H9 (cell line): ENCODE results near the gene MICAL2. TPM values are rescaled to one million over a fixed set of nuclear protein-coding genes. Genes with fewer than 3 reads are reported as not detected.

Experiments used
- DNase-seq: peaks from one replicate; pipeline ENCODE4 v3.0.0-alpha.2; 2017
- H2AFZ ChIP-seq: one replicate; pipeline ENCODE4 v1.6.1; 2013; ENCODE audit warnings: mild to moderate bottlenecking, low read length, control low read depth, moderate library complexity
- H2AK5ac ChIP-seq: 2 replicates; pipeline ENCODE4 v1.6.1; 2013; ENCODE audit warnings: low read length, control low read depth, mixed read lengths; ENCODE audit not compliant: insufficient read length
- H2BK120ac ChIP-seq: one replicate; pipeline ENCODE4 v1.6.1; 2013; ENCODE audit warnings: low read depth, mild to moderate bottlenecking, low read length, control low read depth, inconsistent platforms; ENCODE audit not compliant: poor library complexity, severe bottlenecking
- H2BK12ac ChIP-seq: 2 replicates; pipeline ENCODE4 v1.6.1; 2013; ENCODE audit warnings: low read length, control low read depth, mixed read lengths, low read depth; ENCODE audit not compliant: insufficient read length
- H2BK15ac ChIP-seq: 2 replicates; pipeline ENCODE4 v1.6.1; 2013; ENCODE audit warnings: low read depth, low read length, control low read depth
- H2BK20ac ChIP-seq: one replicate; pipeline ENCODE4 v1.6.1; 2013; ENCODE audit warnings: low read depth, mild to moderate bottlenecking, low read length, control low read depth, inconsistent platforms; ENCODE audit not compliant: poor library complexity, severe bottlenecking
- H2BK5ac ChIP-seq: 2 replicates; pipeline ENCODE4 v1.6.1; 2013; ENCODE audit warnings: low read length, control low read depth, mixed read lengths; ENCODE audit not compliant: insufficient read length
- H3K14ac ChIP-seq: 2 replicates; pipeline ENCODE4 v1.6.1; 2013; ENCODE audit warnings: low read length, control low read depth; ENCODE audit not compliant: insufficient read depth
- H3K18ac ChIP-seq: 2 replicates; pipeline ENCODE4 v1.6.1; 2013; ENCODE audit warnings: low read depth, mild to moderate bottlenecking, mixed read lengths, low read length, control low read depth; ENCODE audit not compliant: insufficient read length
- H3K23ac ChIP-seq: 2 replicates; pipeline ENCODE4 v1.6.1; 2013; ENCODE audit warnings: low read length, control low read depth, mixed read lengths, low read depth; ENCODE audit not compliant: insufficient read length
- H3K23me2 ChIP-seq: 2 replicates; pipeline ENCODE4 v1.6.1; 2013; ENCODE audit warnings: low read depth, mild to moderate bottlenecking, mixed read lengths, low read length, control low read depth; ENCODE audit not compliant: insufficient read length, poor library complexity, severe bottlenecking
- H3K27ac ChIP-seq: 2 replicates; pipeline ENCODE4 v1.5.1; 2013; ENCODE audit warnings: low read length, control low read depth, mixed read lengths, low read depth; ENCODE audit not compliant: insufficient read length
- H3K27me3 ChIP-seq: 2 replicates; pipeline ENCODE4 v1.6.1; 2013; ENCODE audit warnings: low read length, control low read depth, inconsistent platforms; ENCODE audit not compliant: insufficient read depth
- H3K4ac ChIP-seq: 2 replicates; pipeline ENCODE4 v1.6.1; 2013; ENCODE audit warnings: low read depth, mild to moderate bottlenecking, control low read depth, inconsistent platforms, low read length, moderate library complexity
- H3K4me1 ChIP-seq: 2 replicates; pipeline ENCODE4 v1.6.1; 2013; ENCODE audit warnings: low read length, control low read depth, inconsistent platforms; ENCODE audit not compliant: insufficient read depth
- H3K4me2 ChIP-seq: 2 replicates; pipeline ENCODE4 v1.6.1; 2013; ENCODE audit warnings: low read length, control low read depth, mixed read lengths; ENCODE audit not compliant: insufficient read length, insufficient read depth
- H3K56ac ChIP-seq: 2 replicates; pipeline ENCODE4 v1.6.1; 2013; ENCODE audit warnings: low read depth, mild to moderate bottlenecking, mixed read lengths, low read length, control low read depth; ENCODE audit not compliant: insufficient read length
- H3K79me1 ChIP-seq: 2 replicates; pipeline ENCODE4 v1.6.1; 2013; ENCODE audit warnings: low read depth, mild to moderate bottlenecking, moderate library complexity, low read length, control low read depth, inconsistent platforms; ENCODE audit not compliant: insufficient read depth, poor library complexity, severe bottlenecking
- H3K79me2 ChIP-seq: 2 replicates; pipeline ENCODE4 v1.6.1; 2013; ENCODE audit warnings: low read length, control low read depth, inconsistent platforms; ENCODE audit not compliant: insufficient read depth
- H3K9ac ChIP-seq: 2 replicates; pipeline ENCODE4 v1.6.1; 2013; ENCODE audit warnings: low read length, control low read depth, mixed read lengths; ENCODE audit not compliant: insufficient read length; ENCODE audit errors: extremely low read depth
- H3K9me3 ChIP-seq: one replicate; pipeline ENCODE4 v1.6.1; 2013; ENCODE audit warnings: low read depth, low read length, inconsistent platforms; ENCODE audit not compliant: control insufficient read depth
- H3T11ph ChIP-seq: one replicate; pipeline ENCODE4 v1.6.1; 2013; ENCODE audit warnings: mild to moderate bottlenecking, low read length, control low read depth, inconsistent platforms
- H4K20me1 ChIP-seq: one replicate; pipeline ENCODE4 v1.6.1; 2013; ENCODE audit not compliant: control insufficient read depth, insufficient read length, insufficient read depth
- H4K5ac ChIP-seq: 2 replicates; pipeline ENCODE4 v1.6.1; 2013; ENCODE audit warnings: low read depth, mild to moderate bottlenecking, mixed read lengths, low read length, control low read depth; ENCODE audit not compliant: insufficient read length
- H4K8ac ChIP-seq: replicated peaks from 2 replicates; pipeline ENCODE4 v1.6.1; 2013; ENCODE audit warnings: low read length, control low read depth, mixed read lengths, low read depth; ENCODE audit not compliant: insufficient read length
- H4K91ac ChIP-seq: 2 replicates; pipeline ENCODE4 v1.6.1; 2013; ENCODE audit warnings: low read depth, mild to moderate bottlenecking, moderate library complexity, mixed read lengths, low read length, control low read depth; ENCODE audit not compliant: insufficient read length
- H3K27ac Mint-ChIP-seq, 3 experiments: 2 replicates in 2 of 3; 3 replicates in 1 of 3; pipeline ENCODE4 v1.8.0; 2020 to 2021; ENCODE audit warnings: mixed read lengths in 3 of 3, mild to moderate bottlenecking in 1 of 3, moderate library complexity in 1 of 3
- H3K27me3 Mint-ChIP-seq: 2 replicates; pipeline ENCODE4 v1.8.0; 2021; ENCODE audit warnings: low read depth, mild to moderate bottlenecking, moderate library complexity, mixed read lengths
- H3K36me3 Mint-ChIP-seq, 3 experiments: 2 replicates in 2 of 3; 3 replicates in 1 of 3; pipeline ENCODE4 v1.8.0; 2020 to 2021; ENCODE audit warnings: low read depth in 3 of 3, mixed read lengths in 3 of 3; ENCODE audit not compliant: insufficient read depth in 1 of 3
- H3K4me1 Mint-ChIP-seq, 2 experiments: 2 replicates each; pipeline ENCODE4 v1.8.0; 2020; ENCODE audit warnings: mixed read lengths in 2 of 2
- H3K4me3 Mint-ChIP-seq, 2 experiments: 2 replicates in 1 of 2; 3 replicates in 1 of 2; pipeline ENCODE4 v1.8.0; 2020 to 2021; ENCODE audit warnings: mild to moderate bottlenecking in 2 of 2, mixed read lengths in 2 of 2, moderate library complexity in 1 of 2
- H3K9me3 Mint-ChIP-seq, 2 experiments: 2 replicates in 1 of 2; 3 replicates in 1 of 2; pipeline ENCODE4 v1.8.0; 2020; ENCODE audit warnings: mild to moderate bottlenecking in 2 of 2, mixed read lengths in 2 of 2, moderate library complexity in 1 of 2
- CTCF ChIP-seq: fragments of 200-600 bp; sonication (generic); conservative IDR thresholded peaks from 3 replicates; pipeline ENCODE4 v1.8.0; 2021; ENCODE audit warnings: antibody characterized with exemption, mild to moderate bottlenecking
- WGBS: extraction: QIAGEN DNeasy Blood & Tissue Kit; methylation state at CpG from one replicate; pipeline ENCODE4 v1.1.7; 2013; ENCODE audit warnings: missing lambda C conversion rate, low lambda C conversion rate, mixed read lengths; ENCODE audit not compliant: insufficient read length; ENCODE audit errors: extremely low coverage; 5-methylcytosine and 5-hydroxymethylcytosine counted together
- total RNA-seq: library from RNA; stranded (reverse); gene quantifications from 2 replicates; pipeline ENCODE4 v1.2.1, GENCODE V29; 2021

The MICAL2 gene
- total RNA-seq, 1 experiment from 2014 or later, result 4.7 TPM

GRCh38 chr11:12092714-12093113, 17.7 kb upstream of the MICAL2 start:
- WGBS, result no CpG with 5 or more reads among the region's 6 CpGs
- peak; percentile 39 for DNase-seq
- no peaks in the 10 kb centered on the region for H3K36me3 Mint-ChIP-seq
- no peaks in the 10 kb centered on the region for H3K9me3 ChIP-seq
- no peak overlapping the region for H4K8ac ChIP-seq
- H2BK15ac ChIP-seq, result no peak overlapping the region
- no peaks in the 10 kb centered on the region for H3K79me2 ChIP-seq
- H3K14ac ChIP-seq, result no peak overlapping the region; the same call in 1 of the 2 replicates
- H2AK5ac ChIP-seq, result no peak overlapping the region
- H3K4ac ChIP-seq, result no peak overlapping the region
- H3K27ac Mint-ChIP-seq, result peak overlapping the region; percentile 88 to 95 (median 92)
- H3K23me2 ChIP-seq, result no peaks in the 10 kb centered on the region
- no peak overlapping the region for H2BK5ac ChIP-seq
- no peak overlapping the region for H2AFZ ChIP-seq
- H2BK12ac ChIP-seq, result no peak overlapping the region
- peaks cover 38 to 41% of the 10 kb centered on the region in 2 experiments for H3K4me1 Mint-ChIP-seq
- no peaks in the 10 kb centered on the region for H3K27me3 ChIP-seq
- no peaks in the 10 kb centered on the region for H3K79me1 ChIP-seq
- no peaks in the 10 kb centered on the region for H3K4me1 ChIP-seq
- H3K9me3 Mint-ChIP-seq, result peaks cover 0 to 2% of the 10 kb centered on the region in 2 experiments; a peak in 1 of 5 replicates
- H3K23ac ChIP-seq, result no peak overlapping the region
- no peak overlapping the region for H2BK120ac ChIP-seq
- no peak overlapping the region for H3K4me2 ChIP-seq
- peaks cover 6% of the 10 kb centered on the region for H3K27me3 Mint-ChIP-seq
- no peak for TF ChIP-seq CTCF
- no peaks in the 10 kb centered on the region for H4K20me1 ChIP-seq
- H3K9ac ChIP-seq, result no peak overlapping the region
- H4K5ac ChIP-seq, result no peak overlapping the region
- H3T11ph ChIP-seq, result no peak overlapping the region
- H2BK20ac ChIP-seq, result no peak overlapping the region
- H3K18ac ChIP-seq, result no peak overlapping the region
- H3K4me3 Mint-ChIP-seq, result no peak overlapping the region; a peak in 1 of 5 replicates
- H3K56ac ChIP-seq, result no peak overlapping the region
- no peak overlapping the region for H3K27ac ChIP-seq
- H4K91ac ChIP-seq, result no peak overlapping the region
